Uterus (tissue), 2 donors: ENCODE results near the gene PTPRN2.

Source experiments
- CTCF ChIP-seq, 4 experiments: fragments of 200-600 bp in 2 of 4; fragments of 450-650 bp in 2 of 4; sonication (generic) in 2 of 4; IDR thresholded peaks; one replicate each; pipeline ENCODE4 v1.5.1; 2016 to 2019; ENCODE audit warnings: antibody characterized with exemption in 4 of 4, mild to moderate bottlenecking in 2 of 4, moderate library complexity in 1 of 4
- POLR2A ChIP-seq, 2 donors: fragments of 450-650 bp; IDR thresholded peaks; one replicate each; pipeline ENCODE4 v1.6.1; 2016; ENCODE audit warnings: antibody characterized with exemption in 2 of 2, mild to moderate bottlenecking in 1 of 2, moderate library complexity in 1 of 2

- TF ChIP-seq CTCF (IDR thresholded peaks at IDR 0.05) (no peak), POLR2A (IDR thresholded peaks at IDR 0.05) (no peak)
These were observed 42.9 kb downstream of the PTPRN2 start for GRCh38 chr7:158544708-158545107.
